K562 (cell line): Measurements from ENCODE around the gene CHRM1. TPM values are rescaled to one million over a fixed set of nuclear protein-coding genes. Genes with fewer than 3 reads are reported as not detected.

Experiments used
- ATF7 ChIP-seq: fragments of 450-650 bp; IDR thresholded peaks from 2 replicates; pipeline ENCODE4 v1.7.1; 2014; ENCODE audit warnings: mild to moderate bottlenecking, moderate library complexity
- CHD1 ChIP-seq: fragments of 200-600 bp; sonication (generic); IDR thresholded peaks from one replicate; pipeline ENCODE4 v1.6.1; 2012; ENCODE audit warnings: mild to moderate bottlenecking, moderate library complexity, low read length, inconsistent platforms
- E2F3 ChIP-seq: fragments of 250-450 bp; sonication (Bioruptor Pico); IDR thresholded peaks from 2 replicates; pipeline ENCODE4 v1.4.0; 2020; ENCODE audit warnings: mild to moderate bottlenecking
- GTF2A2 ChIP-seq: IDR thresholded peaks from 2 replicates; pipeline ENCODE4 v1.6.1; 2016; ENCODE audit warnings: mild to moderate bottlenecking, missing genetic modification characterization, missing compliant biosample characterization
- GTF2F1 ChIP-seq: IDR thresholded peaks from 2 replicates; pipeline ENCODE4 v1.6.1; 2011; ENCODE audit warnings: low read depth, low read length, improper control_type of control experiment
- ILK ChIP-seq: fragments of 450-650 bp; IDR thresholded peaks from 2 replicates; pipeline ENCODE4 v1.6.1; 2016; ENCODE audit warnings: missing genetic modification characterization, low read depth, mild to moderate bottlenecking, missing compliant biosample characterization, moderate library complexity, borderline replicate concordance
- KLF1 ChIP-seq: fragments of 450-650 bp; IDR thresholded peaks from 2 replicates; pipeline ENCODE4 v1.6.1; 2016; ENCODE audit warnings: missing genetic modification characterization, missing compliant biosample characterization
- NR4A1 ChIP-seq, 2 experiments: fragments of 250-450 bp in 1 of 2; fragments of 450-650 bp in 1 of 2; sonication (Bioruptor Pico) in 1 of 2; IDR thresholded peaks; 2 replicates each; pipeline versions ENCODE4 v1.4.0 to v1.6.1; 2016 to 2020; ENCODE audit warnings: mild to moderate bottlenecking in 2 of 2, missing compliant biosample characterization in 1 of 2, missing genetic modification characterization in 1 of 2, moderate library complexity in 1 of 2
- PCBP2 ChIP-seq: fragments of 200-400 bp; formaldehyde crosslinking; IDR thresholded peaks from 2 replicates; pipeline ENCODE4 v1.6.1; 2018; ENCODE audit warnings: low read length, low read depth, mild to moderate bottlenecking, moderate library complexity; ENCODE audit not compliant: poor library complexity, severe bottlenecking
- POLR2AphosphoS5 ChIP-seq: IDR thresholded peaks from 2 replicates; pipeline ENCODE4 v1.6.1; 2011; ENCODE audit warnings: mild to moderate bottlenecking, low read depth, low read length, moderate library complexity; ENCODE audit not compliant: control insufficient read depth, insufficient read depth
- POLR2H ChIP-seq: IDR thresholded peaks from 2 replicates; pipeline ENCODE4 v1.6.1; 2016; ENCODE audit warnings: missing genetic modification characterization, low read depth, mild to moderate bottlenecking, control low read depth, missing compliant biosample characterization, moderate library complexity
- SIX5 ChIP-seq, 2 experiments: IDR thresholded peaks; 2 replicates each; pipeline ENCODE4 v1.6.1; 2011; ENCODE audit warnings: low read length in 2 of 2, borderline replicate concordance in 1 of 2, low read depth in 1 of 2, mild to moderate bottlenecking in 1 of 2, moderate library complexity in 1 of 2; ENCODE audit not compliant: insufficient read depth in 1 of 2
- SNIP1 ChIP-seq: fragments of 450-650 bp; IDR thresholded peaks from 2 replicates; pipeline ENCODE4 v1.7.1; 2017; ENCODE audit warnings: low read depth, mild to moderate bottlenecking
- TBL1XR1 ChIP-seq, 2 experiments: IDR thresholded peaks; 2 replicates each; pipeline ENCODE4 v1.6.1; 2012; ENCODE audit warnings: improper control_type of control experiment in 2 of 2, low read length in 2 of 2, mild to moderate bottlenecking in 1 of 2
- TGIF2 ChIP-seq: sonication (generic); formaldehyde crosslinking; IDR thresholded peaks from 2 replicates; pipeline ENCODE4 v1.8.1; 2022; ENCODE audit warnings: mild to moderate bottlenecking, missing genetic modification reagents, moderate library complexity
- ZNF316 ChIP-seq: fragments of 450-650 bp; IDR thresholded peaks from 2 replicates; pipeline ENCODE4 v1.6.1; 2016
- ZNF436 ChIP-seq: fragments of 250-450, 450-650 bp; sonication (Bioruptor Pico); formaldehyde crosslinking; IDR thresholded peaks from 2 replicates; pipeline ENCODE4 v1.7.0; 2020; ENCODE audit warnings: mild to moderate bottlenecking
- ZNF445 ChIP-seq: fragments of 250-450 bp; sonication (Bioruptor Pico); IDR thresholded peaks from 2 replicates; pipeline ENCODE4 v1.4.0; 2020; ENCODE audit warnings: low read depth, mild to moderate bottlenecking, moderate library complexity
- ZNF584 ChIP-seq: fragments of 200-800 bp; sonication (Bioruptor generic); IDR thresholded peaks from 2 replicates; pipeline ENCODE4 v1.6.1; 2016; ENCODE audit warnings: low read depth, mild to moderate bottlenecking, missing genetic modification characterization, missing compliant biosample characterization
- polyA plus RNA-seq, 8 experiments: library from polyadenylated mRNA; depleted of rRNA in 4 of 8; stranded (reverse) in 5 of 8; unstranded in 3 of 8; fragments of >200 nt; fragmentation: Nextera tagmentation in 2 of 8; fragmentation: Illumina TruSeq in 1 of 8; extraction: Ambion mirVana in 2 of 8; extraction: Trizol in 1 of 8; gene quantifications; 2 replicates each; pipeline versions ENCODE4 v1.2.1 to v1.2.3, GENCODE V29; 2011 to 2014; ENCODE audit warnings: inconsistent platforms in 1 of 8, missing spikeins in 1 of 8
- total RNA-seq, 7 experiments: library from RNA; depleted of rRNA in 6 of 7; stranded (reverse); fragments of >200 nt in 6 of 7; fragmentation: Illumina TruSeq in 2 of 7; extraction: Trizol in 2 of 7; gene quantifications; 2 replicates each; pipeline versions ENCODE4 v1.2.1 to v1.2.3, GENCODE V29; 2011 to 2021; ENCODE audit warnings: low replicate concordance in 1 of 7
- TF ChIP-seq, protein P1 (sequence below): fragments of 200-400 bp; formaldehyde crosslinking; IDR thresholded peaks from 2 replicates; pipeline ENCODE4 v1.6.1; 2017; ENCODE audit warnings: mild to moderate bottlenecking, low read depth, low read length, moderate library complexity
- TF ChIP-seq, protein P2 (sequence below), 2 experiments: fragments of 450-650 bp; conservative IDR thresholded peaks; 2 replicates each; pipeline ENCODE4 v1.6.1; 2017; ENCODE audit warnings: mild to moderate bottlenecking in 2 of 2, moderate library complexity in 2 of 2
- TF ChIP-seq, protein P3 (sequence below): fragments of 250-450 bp; sonication (Bioruptor Pico); IDR thresholded peaks from 2 replicates; pipeline ENCODE4 v1.8.0; 2022; ENCODE audit warnings: moderate library complexity, mild to moderate bottlenecking, inconsistent platforms

The CHRM1 gene
- total and polyA plus RNA-seq, 9 of the 15 experiments (the other 6 are each of a cell fraction or from before 2014, with no cell fraction given) = not detected

DNA sequence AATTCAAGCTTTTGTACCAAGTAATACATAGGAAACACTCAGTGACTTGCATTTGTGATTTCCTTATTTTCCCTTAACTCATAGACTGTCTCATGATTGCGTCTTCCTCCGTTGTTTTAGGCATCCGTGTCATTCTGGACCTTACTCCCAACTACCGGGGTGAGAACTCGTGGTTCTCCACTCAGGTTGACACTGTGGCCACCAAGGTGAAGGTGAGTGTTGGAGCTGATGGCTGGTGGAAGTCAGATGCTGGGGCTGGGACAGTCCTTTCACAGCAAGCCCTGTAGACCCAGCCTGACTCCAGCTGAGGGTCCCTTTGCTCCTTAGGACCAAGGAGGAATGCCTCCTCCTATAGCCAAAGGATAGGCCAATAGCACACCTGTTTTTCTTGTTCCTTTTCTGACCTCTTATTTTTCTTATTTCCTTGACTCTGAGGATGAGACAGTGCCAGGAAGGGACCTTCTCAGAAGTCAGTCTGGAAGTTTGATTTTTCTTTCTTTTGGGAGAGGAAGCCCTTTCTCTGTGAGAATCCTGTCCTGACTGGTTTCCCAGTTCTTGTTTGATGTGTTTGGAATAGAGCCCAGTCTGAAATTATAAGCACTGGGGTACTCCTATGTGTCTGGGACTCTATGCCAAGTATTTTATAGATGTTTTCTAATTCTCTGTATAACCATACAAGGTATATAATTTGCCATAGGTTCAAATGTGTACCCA, 38.2 kb downstream of the CHRM1 start (continued):
- TF ChIP-seq, protein P1, sequence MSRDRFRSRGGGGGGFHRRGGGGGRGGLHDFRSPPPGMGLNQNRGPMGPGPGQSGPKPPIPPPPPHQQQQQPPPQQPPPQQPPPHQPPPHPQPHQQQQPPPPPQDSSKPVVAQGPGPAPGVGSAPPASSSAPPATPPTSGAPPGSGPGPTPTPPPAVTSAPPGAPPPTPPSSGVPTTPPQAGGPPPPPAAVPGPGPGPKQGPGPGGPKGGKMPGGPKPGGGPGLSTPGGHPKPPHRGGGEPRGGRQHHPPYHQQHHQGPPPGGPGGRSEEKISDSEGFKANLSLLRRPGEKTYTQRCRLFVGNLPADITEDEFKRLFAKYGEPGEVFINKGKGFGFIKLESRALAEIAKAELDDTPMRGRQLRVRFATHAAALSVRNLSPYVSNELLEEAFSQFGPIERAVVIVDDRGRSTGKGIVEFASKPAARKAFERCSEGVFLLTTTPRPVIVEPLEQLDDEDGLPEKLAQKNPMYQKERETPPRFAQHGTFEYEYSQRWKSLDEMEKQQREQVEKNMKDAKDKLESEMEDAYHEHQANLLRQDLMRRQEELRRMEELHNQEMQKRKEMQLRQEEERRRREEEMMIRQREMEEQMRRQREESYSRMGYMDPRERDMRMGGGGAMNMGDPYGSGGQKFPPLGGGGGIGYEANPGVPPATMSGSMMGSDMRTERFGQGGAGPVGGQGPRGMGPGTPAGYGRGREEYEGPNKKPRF = no peak
- TF ChIP-seq ZNF436 (no peak), GTF2A2 (tag) (no peak), ATF7 (no peak), TGIF2 (CRISPR knock-in tag) (no peak), NR4A1 (CRISPR knock-in tag; IDR thresholded peaks at IDR 0.05) (no peak), NR4A1 (tag; IDR thresholded peaks at IDR 0.05) (no peak), POLR2AphosphoS5 (no peak), PCBP2 (no peak), TBL1XR1 (IDR thresholded peaks at IDR 0.05; ENCODE audit: low read length in 2 of 2) (no peak), ILK (no peak), POLR2H (no peak), SNIP1 (no peak), ZNF316 (no peak), E2F3 (no peak), SIX5 (IDR thresholded peaks at IDR 0.05; ENCODE audit: borderline replicate concordance in 1 of 2, insufficient read depth in 1 of 2, low read depth in 1 of 2, low read length in 2 of 2) (no peak), GTF2F1 (no peak), ZNF445 (CRISPR knock-in tag) (no peak), CHD1 (peak; percentile 94), ZNF584 (CRISPR knock-in tag) (no peak), KLF1 (tag) (no peak)
- TF ChIP-seq, protein P2, sequence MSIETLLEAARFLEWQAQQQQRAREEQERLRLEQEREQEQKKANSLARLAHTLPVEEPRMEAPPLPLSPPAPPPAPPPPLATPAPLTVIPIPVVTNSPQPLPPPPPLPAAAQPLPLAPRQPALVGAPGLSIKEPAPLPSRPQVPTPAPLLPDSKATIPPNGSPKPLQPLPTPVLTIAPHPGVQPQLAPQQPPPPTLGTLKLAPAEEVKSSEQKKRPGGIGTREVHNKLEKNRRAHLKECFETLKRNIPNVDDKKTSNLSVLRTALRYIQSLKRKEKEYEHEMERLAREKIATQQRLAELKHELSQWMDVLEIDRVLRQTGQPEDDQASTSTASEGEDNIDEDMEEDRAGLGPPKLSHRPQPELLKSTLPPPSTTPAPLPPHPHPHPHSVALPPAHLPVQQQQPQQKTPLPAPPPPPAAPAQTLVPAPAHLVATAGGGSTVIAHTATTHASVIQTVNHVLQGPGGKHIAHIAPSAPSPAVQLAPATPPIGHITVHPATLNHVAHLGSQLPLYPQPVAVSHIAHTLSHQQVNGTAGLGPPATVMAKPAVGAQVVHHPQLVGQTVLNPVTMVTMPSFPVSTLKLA (conservative IDR thresholded peaks at IDR 0.05) = 0 out of 4 replicates have a peak, but pooled peaks of 1 of the 2 experiments have one; percentile 14
- TF ChIP-seq, protein P3, sequence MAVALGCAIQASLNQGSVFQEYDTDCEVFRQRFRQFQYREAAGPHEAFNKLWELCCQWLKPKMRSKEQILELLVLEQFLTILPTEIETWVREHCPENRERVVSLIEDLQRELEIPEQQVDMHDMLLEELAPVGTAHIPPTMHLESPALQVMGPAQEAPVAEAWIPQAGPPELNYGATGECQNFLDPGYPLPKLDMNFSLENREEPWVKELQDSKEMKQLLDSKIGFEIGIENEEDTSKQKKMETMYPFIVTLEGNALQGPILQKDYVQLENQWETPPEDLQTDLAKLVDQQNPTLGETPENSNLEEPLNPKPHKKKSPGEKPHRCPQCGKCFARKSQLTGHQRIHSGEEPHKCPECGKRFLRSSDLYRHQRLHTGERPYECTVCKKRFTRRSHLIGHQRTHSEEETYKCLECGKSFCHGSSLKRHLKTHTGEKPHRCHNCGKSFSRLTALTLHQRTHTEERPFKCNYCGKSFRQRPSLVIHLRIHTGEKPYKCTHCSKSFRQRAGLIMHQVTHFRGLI = no peak
